Mucosa of descending colon (tissue), 3 donors: ENCODE data around the gene TMEM130. TPM values are rescaled to one million over a fixed set of nuclear protein-coding genes. Genes with fewer than 3 reads are reported as not detected.

Experiments
- ATAC-seq: fragments of 200-7000 bp; cut with Tn5 transposase; one replicate; pipeline ENCODE4 v1.9.1; 2020; ENCODE audit warnings: mild to moderate bottlenecking, moderate library complexity
- DNase-seq, 3 donors: peaks; one replicate each; pipeline ENCODE4 v3.0.0-alpha.2; 2020
- H3K36me3 ChIP-seq: fragments of 200-600 bp; one replicate; pipeline ENCODE4 v1.8.0; 2021; ENCODE audit warnings: low read depth, mild to moderate bottlenecking
- H3K4me1 ChIP-seq: fragments of 200-600 bp; one replicate; pipeline ENCODE4 v1.8.0; 2021; ENCODE audit warnings: low read depth, mild to moderate bottlenecking
- H3K4me3 ChIP-seq: fragments of 200-600 bp; one replicate; pipeline ENCODE4 v1.8.0; 2021; ENCODE audit warnings: mild to moderate bottlenecking
- H3K9me3 ChIP-seq: fragments of 200-600 bp; one replicate; pipeline ENCODE4 v1.8.0; 2021; ENCODE audit warnings: mild to moderate bottlenecking
- CTCF ChIP-seq: fragments of 200-600 bp; IDR thresholded peaks from one replicate; pipeline ENCODE4 v1.8.0; 2022; ENCODE audit warnings: antibody characterized with exemption, mild to moderate bottlenecking
- intact Hi-C, 2 donors: fragments of 100-400 bp; cut with DNase I in 1 of 2; cut with micrococcal nuclease in 1 of 2; formaldehyde crosslinking; loops; one replicate each; pipeline versions ENCODE4 v1.11.0 to v1.11.1; 2022; cut with DNase I, micrococcal nuclease
- total RNA-seq, 3 donors: library from RNA; stranded (reverse); fragmentation: NEBNext Ultra II Directional in 2 of 3; extraction: Animal tissue kit (Norgen Biotek cat#: 25700) in 2 of 3; gene quantifications; one replicate each; pipeline versions ENCODE4 v1.2.1 to v1.2.4, GENCODE V29; 2021 to 2023
- donor health status: DM: no; HTN: no; CAD: no; lungs with moderate emphysema.
- donor health status: DM: no; HTN: no; CAD: no.
- donor health status: DM: no; HTN: yes; CAD: no.

TMEM130 gene
- total RNA-seq, 3 donors from 2014 or later = 0.22 to 5.4 (median 0.38) TPM

- Histone ChIP-seq H3K9me3 (no peaks in the 10 kb centered on the region), H3K36me3 (no peaks in the 10 kb centered on the region), H3K4me3 (no peak overlapping the region), H3K4me1 (no peaks in the 10 kb centered on the region)
- TF ChIP-seq CTCF = no peak
- ATAC-seq (no peak), DNase-seq (no peak)
- intact Hi-C loops = no loop called here
Measured at GRCh38 chr7:98816241-98816640, 53.6 kb downstream of the TMEM130 start.

- Histone ChIP-seq H3K4me1 (no peaks in the 10 kb centered on the region), H3K36me3 (no peaks in the 10 kb centered on the region), H3K4me3 (no peak overlapping the region), H3K9me3 (no peaks in the 10 kb centered on the region)
- no peak for TF ChIP-seq CTCF
- intact Hi-C loops = no loop called here
- ATAC-seq (no peak), DNase-seq (no peak)
Measured at GRCh38 chr7:98815313-98815712, 54.5 kb downstream of the TMEM130 start.

GRCh38 chr7:98811299-98811698, 58.5 kb downstream of the TMEM130 start:
- DNase-seq (no peak), ATAC-seq (no peak)
- H3K9me3 ChIP-seq = no peaks in the 10 kb centered on the region
- intact Hi-C loops = no loop called here
- no peak for TF ChIP-seq CTCF
- H3K4me1 ChIP-seq = no peaks in the 10 kb centered on the region
- H3K36me3 ChIP-seq = no peaks in the 10 kb centered on the region
- H3K4me3 ChIP-seq = no peak overlapping the region

- H3K4me3 ChIP-seq = no peak overlapping the region
- ATAC-seq (no peak), DNase-seq (no peak)
- no peaks in the 10 kb centered on the region for H3K36me3 ChIP-seq
- H3K9me3 ChIP-seq = no peaks in the 10 kb centered on the region
- no peaks in the 10 kb centered on the region for H3K4me1 ChIP-seq
- TF ChIP-seq CTCF = no peak
- intact Hi-C loops = no loop called here
Measured at GRCh38 chr7:98810153-98810802, 59.5 kb downstream of the TMEM130 start.

- intact Hi-C loops = no loop called here
- DNase-seq = no peak
- TF ChIP-seq CTCF = no peak
- Histone ChIP-seq H3K4me3 (no peak overlapping the region), H3K36me3 (no peaks in the 10 kb centered on the region), H3K9me3 (no peaks in the 10 kb centered on the region), H3K4me1 (no peaks in the 10 kb centered on the region)
- no peak for ATAC-seq
Measured at GRCh38 chr7:98808751-98809460, 60.9 kb downstream of the TMEM130 start.
